ENCODE results near the gene SPACA4. TPM values are rescaled to one million over a fixed set of nuclear protein-coding genes. Genes with fewer than 3 reads are reported as not detected.
"Not testable (repeated sequence)": the region's sequence is repeated elsewhere in the genome, so short reads cannot be mapped to it uniquely, and the experiment has no call there.

The SPACA4 gene
- total RNA-seq, 1 experiment from 2014 or later, result not detected

DNA sequence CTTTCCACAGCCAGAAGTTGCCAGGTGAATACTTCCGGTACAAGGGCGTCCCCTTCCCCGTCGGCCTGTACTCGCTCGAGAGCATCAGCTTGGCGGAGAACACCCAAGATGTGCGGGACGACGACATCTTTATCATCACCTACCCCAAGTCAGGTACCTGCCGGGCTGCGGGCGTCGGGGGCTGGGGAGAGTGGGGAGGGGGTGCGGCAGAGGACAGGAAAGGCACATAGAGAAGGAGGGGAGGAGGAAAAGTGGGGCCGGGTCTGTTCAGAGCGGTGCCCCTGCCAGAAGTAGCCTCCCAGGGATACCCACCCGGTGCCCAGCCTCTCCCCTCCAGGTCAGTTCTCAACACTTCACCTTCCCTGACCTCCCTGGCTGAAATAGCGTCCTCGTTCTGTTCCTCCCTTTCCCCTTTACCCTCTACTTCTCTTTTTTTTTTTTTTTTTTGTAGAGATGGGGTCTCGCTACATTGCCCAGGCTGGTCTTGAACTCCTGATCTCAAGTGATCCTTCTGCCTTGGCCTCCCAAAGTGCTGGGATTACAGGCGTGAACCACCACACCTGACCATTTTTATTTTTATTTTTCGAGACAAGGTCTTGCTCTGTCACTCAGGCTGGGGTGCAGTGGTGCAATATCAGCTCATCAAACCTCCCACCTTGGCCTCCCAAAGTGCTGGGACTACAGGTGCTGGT, 30.5 kb upstream of the SPACA4 start:
- peaks cover 3% of the 10 kb centered on the region; the same call in 1 of the 2 replicates for H3K4me1 ChIP-seq (ENCODE audit: insufficient read depth, low read length)
- H2AFZ ChIP-seq (ENCODE audit: low read length), result no peak overlapping the region
- no CpG with 5 or more reads among the region's 23 CpGs for WGBS (ENCODE audit: extremely low coverage, insufficient read length, low lambda C conversion rate)
- no peaks in the 10 kb centered on the region for H3K27me3 ChIP-seq (ENCODE audit: insufficient read depth, low read length)
- H3K79me2 ChIP-seq (ENCODE audit: insufficient read depth, low read length), result no peaks in the 10 kb centered on the region
- no peak overlapping the region for H2BK5ac ChIP-seq (ENCODE audit: insufficient read length, low read length)
- no peak overlapping the region for H3K27ac ChIP-seq (ENCODE audit: insufficient read length, low read depth, low read length)
- no peak overlapping the region for H4K8ac ChIP-seq (replicated peaks; ENCODE audit: insufficient read length, low read depth, low read length)
- no peak overlapping the region for H3K4me2 ChIP-seq (ENCODE audit: insufficient read depth, insufficient read length, low read length)
- no peak overlapping the region for H2AK5ac ChIP-seq (ENCODE audit: insufficient read length, low read length)
- no peaks in the 10 kb centered on the region for H3K79me1 ChIP-seq (ENCODE audit: insufficient read depth, low read depth, low read length, poor library complexity, severe bottlenecking)
- no peak overlapping the region for H2BK12ac ChIP-seq (ENCODE audit: insufficient read length, low read depth, low read length)
- no peaks in the 10 kb centered on the region for H3K23me2 ChIP-seq (ENCODE audit: insufficient read length, low read depth, low read length, poor library complexity, severe bottlenecking)
- H2BK120ac ChIP-seq (ENCODE audit: low read depth, low read length, poor library complexity, severe bottlenecking), result no peak overlapping the region
- H4K20me1 ChIP-seq (ENCODE audit: control insufficient read depth, insufficient read depth, insufficient read length), result no peaks in the 10 kb centered on the region
- no peaks in the 10 kb centered on the region for H3K9me3 Mint-ChIP-seq
- no peak overlapping the region for H3K4ac ChIP-seq (ENCODE audit: low read depth, low read length)
- TF ChIP-seq, protein P1, sequence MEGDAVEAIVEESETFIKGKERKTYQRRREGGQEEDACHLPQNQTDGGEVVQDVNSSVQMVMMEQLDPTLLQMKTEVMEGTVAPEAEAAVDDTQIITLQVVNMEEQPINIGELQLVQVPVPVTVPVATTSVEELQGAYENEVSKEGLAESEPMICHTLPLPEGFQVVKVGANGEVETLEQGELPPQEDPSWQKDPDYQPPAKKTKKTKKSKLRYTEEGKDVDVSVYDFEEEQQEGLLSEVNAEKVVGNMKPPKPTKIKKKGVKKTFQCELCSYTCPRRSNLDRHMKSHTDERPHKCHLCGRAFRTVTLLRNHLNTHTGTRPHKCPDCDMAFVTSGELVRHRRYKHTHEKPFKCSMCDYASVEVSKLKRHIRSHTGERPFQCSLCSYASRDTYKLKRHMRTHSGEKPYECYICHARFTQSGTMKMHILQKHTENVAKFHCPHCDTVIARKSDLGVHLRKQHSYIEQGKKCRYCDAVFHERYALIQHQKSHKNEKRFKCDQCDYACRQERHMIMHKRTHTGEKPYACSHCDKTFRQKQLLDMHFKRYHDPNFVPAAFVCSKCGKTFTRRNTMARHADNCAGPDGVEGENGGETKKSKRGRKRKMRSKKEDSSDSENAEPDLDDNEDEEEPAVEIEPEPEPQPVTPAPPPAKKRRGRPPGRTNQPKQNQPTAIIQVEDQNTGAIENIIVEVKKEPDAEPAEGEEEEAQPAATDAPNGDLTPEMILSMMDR (conservative IDR thresholded peaks at IDR 0.05), result no peak
- H3K27me3 Mint-ChIP-seq (ENCODE audit: low read depth), result peaks cover 7% of the 10 kb centered on the region
- H4K5ac ChIP-seq (ENCODE audit: insufficient read length, low read depth, low read length), result no peak overlapping the region
- H3K4me3 Mint-ChIP-seq, result no peak overlapping the region
- H3K27ac Mint-ChIP-seq, result no peak overlapping the region
- no peaks in the 10 kb centered on the region for H3K36me3 Mint-ChIP-seq (ENCODE audit: insufficient read depth in 1 of 3, low read depth in 3 of 3)
- H2BK20ac ChIP-seq (ENCODE audit: low read depth, low read length, poor library complexity, severe bottlenecking), result peak overlapping the region; percentile 75
- no peak overlapping the region for H3K23ac ChIP-seq (ENCODE audit: insufficient read length, low read depth, low read length)
- H2BK15ac ChIP-seq (ENCODE audit: low read depth, low read length), result no peak overlapping the region
- H3K9ac ChIP-seq (ENCODE audit: extremely low read depth, insufficient read length, low read length), result no peak overlapping the region
- no peak overlapping the region for H3K56ac ChIP-seq (ENCODE audit: insufficient read length, low read depth, low read length)
- no peak overlapping the region for H3K18ac ChIP-seq (ENCODE audit: insufficient read length, low read depth, low read length)
- H4K91ac ChIP-seq (ENCODE audit: insufficient read length, low read depth, low read length), result no peak overlapping the region
- H3K14ac ChIP-seq (ENCODE audit: insufficient read depth, low read length), result no peak overlapping the region
- no peak overlapping the region for H3T11ph ChIP-seq (ENCODE audit: low read length)
- DNase-seq, result no peak
- H3K9me3 ChIP-seq (ENCODE audit: control insufficient read depth, low read depth, low read length), result no peaks in the 10 kb centered on the region
- peaks cover 16 to 21% of the 10 kb centered on the region in 2 experiments for H3K4me1 Mint-ChIP-seq

DNA sequence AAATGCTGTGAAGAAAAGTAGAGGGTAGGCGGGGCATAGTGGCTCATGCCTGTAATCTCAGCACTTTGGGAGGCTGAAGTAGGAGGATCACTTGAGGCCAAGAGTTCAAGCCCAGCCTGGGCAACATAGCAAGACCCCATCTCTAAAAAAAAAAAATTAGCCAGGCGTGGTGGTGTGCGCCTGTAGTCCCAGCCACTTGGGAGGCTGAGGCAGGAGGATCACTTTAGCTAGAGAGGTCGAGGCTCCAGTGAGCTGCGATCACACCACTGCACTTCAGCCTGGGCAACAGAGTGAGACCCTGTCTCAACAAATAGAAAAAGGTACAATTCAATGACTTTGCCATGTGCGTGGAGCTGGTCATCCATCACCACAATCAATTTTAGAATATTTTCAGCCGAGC, 28.6 kb upstream of the SPACA4 start:
- H4K5ac ChIP-seq (ENCODE audit: insufficient read length, low read depth, low read length); H3K14ac ChIP-seq (ENCODE audit: insufficient read depth, low read length); DNase-seq; H4K8ac ChIP-seq (replicated peaks; ENCODE audit: insufficient read length, low read depth, low read length); H3K4me2 ChIP-seq (ENCODE audit: insufficient read depth, insufficient read length, low read length); H3K4ac ChIP-seq (ENCODE audit: low read depth, low read length); H2AK5ac ChIP-seq (ENCODE audit: insufficient read length, low read length); H3K79me2 ChIP-seq (ENCODE audit: insufficient read depth, low read length); H2BK20ac ChIP-seq (ENCODE audit: low read depth, low read length, poor library complexity, severe bottlenecking); H3K56ac ChIP-seq (ENCODE audit: insufficient read length, low read depth, low read length); H3K9me3 ChIP-seq (ENCODE audit: control insufficient read depth, low read depth, low read length); H3K27ac ChIP-seq (ENCODE audit: insufficient read length, low read depth, low read length); H3T11ph ChIP-seq (ENCODE audit: low read length); H3K9ac ChIP-seq (ENCODE audit: extremely low read depth, insufficient read length, low read length); H3K4me3 Mint-ChIP-seq; H3K36me3 Mint-ChIP-seq (ENCODE audit: insufficient read depth in 1 of 3, low read depth in 3 of 3); H3K79me1 ChIP-seq (ENCODE audit: insufficient read depth, low read depth, low read length, poor library complexity, severe bottlenecking); H3K27me3 ChIP-seq (ENCODE audit: insufficient read depth, low read length); H3K27ac Mint-ChIP-seq; H4K20me1 ChIP-seq (ENCODE audit: control insufficient read depth, insufficient read depth, insufficient read length); H4K91ac ChIP-seq (ENCODE audit: insufficient read length, low read depth, low read length); H2BK5ac ChIP-seq (ENCODE audit: insufficient read length, low read length); H3K4me1 ChIP-seq (ENCODE audit: insufficient read depth, low read length); H3K27me3 Mint-ChIP-seq (ENCODE audit: low read depth); H3K23me2 ChIP-seq (ENCODE audit: insufficient read length, low read depth, low read length, poor library complexity, severe bottlenecking); H3K9me3 Mint-ChIP-seq; H3K18ac ChIP-seq (ENCODE audit: insufficient read length, low read depth, low read length); H3K23ac ChIP-seq (ENCODE audit: insufficient read length, low read depth, low read length); H2BK120ac ChIP-seq (ENCODE audit: low read depth, low read length, poor library complexity, severe bottlenecking); H2AFZ ChIP-seq (ENCODE audit: low read length); H2BK15ac ChIP-seq (ENCODE audit: low read depth, low read length); H2BK12ac ChIP-seq (ENCODE audit: insufficient read length, low read depth, low read length): not testable (repeated sequence)
- peaks cover 14% of the 10 kb centered on the region in 2 experiments for H3K4me1 Mint-ChIP-seq
- no CpG with 5 or more reads among the region's 7 CpGs for WGBS (ENCODE audit: extremely low coverage, insufficient read length, low lambda C conversion rate)
